Measurements from ENCODE around the gene SLC18B1. TPM values are rescaled to one million over a fixed set of nuclear protein-coding genes. Genes with fewer than 3 reads are reported as not detected.
"Not testable (repeated sequence)": the region's sequence is repeated elsewhere in the genome, so short reads cannot be mapped to it uniquely, and the experiment has no call there.

Gene SLC18B1
- polyA plus RNA-seq, 1 experiment, result 10.2 TPM

DNA sequence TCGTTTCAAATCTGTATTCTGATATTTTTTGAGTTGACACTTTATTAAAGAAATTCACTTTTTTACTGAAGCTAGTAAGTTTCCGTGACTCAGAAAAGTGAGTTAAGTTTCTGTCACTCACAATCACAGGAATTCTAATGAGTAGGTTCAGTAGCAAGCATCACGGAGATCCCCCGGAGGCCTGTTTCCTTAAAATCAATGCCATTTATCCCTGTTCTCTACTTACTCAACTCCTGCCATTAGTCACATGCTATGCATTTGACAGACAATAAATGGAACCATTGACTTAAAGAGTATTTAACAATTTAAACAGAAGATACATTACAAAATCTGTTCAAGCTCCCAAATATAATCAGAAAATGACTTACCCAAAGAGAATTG, 9.1 kb downstream of the SLC18B1 start:
- Histone ChIP-seq H3K9me3 (ENCODE audit: control insufficient read depth, insufficient read depth, low read length) (no peaks in the 10 kb centered on the region), H3K4me3 (ENCODE audit: low read depth, low read length) (no peak overlapping the region), H3K27me3 (ENCODE audit: control insufficient read depth, insufficient read depth, low read length) (no peaks in the 10 kb centered on the region), H3K27ac (ENCODE audit: low read depth, low read length) (no peak overlapping the region)
- no peak for DNase-seq (ENCODE audit: low read depth, low spot score)
- TF ChIP-seq, protein P1, sequence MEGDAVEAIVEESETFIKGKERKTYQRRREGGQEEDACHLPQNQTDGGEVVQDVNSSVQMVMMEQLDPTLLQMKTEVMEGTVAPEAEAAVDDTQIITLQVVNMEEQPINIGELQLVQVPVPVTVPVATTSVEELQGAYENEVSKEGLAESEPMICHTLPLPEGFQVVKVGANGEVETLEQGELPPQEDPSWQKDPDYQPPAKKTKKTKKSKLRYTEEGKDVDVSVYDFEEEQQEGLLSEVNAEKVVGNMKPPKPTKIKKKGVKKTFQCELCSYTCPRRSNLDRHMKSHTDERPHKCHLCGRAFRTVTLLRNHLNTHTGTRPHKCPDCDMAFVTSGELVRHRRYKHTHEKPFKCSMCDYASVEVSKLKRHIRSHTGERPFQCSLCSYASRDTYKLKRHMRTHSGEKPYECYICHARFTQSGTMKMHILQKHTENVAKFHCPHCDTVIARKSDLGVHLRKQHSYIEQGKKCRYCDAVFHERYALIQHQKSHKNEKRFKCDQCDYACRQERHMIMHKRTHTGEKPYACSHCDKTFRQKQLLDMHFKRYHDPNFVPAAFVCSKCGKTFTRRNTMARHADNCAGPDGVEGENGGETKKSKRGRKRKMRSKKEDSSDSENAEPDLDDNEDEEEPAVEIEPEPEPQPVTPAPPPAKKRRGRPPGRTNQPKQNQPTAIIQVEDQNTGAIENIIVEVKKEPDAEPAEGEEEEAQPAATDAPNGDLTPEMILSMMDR (IDR thresholded peaks at IDR 0.05; ENCODE audit: low read depth, low read length), result no peak
- ChIA-PET CTCF (interaction anchor here (0.7 to 2.0 kb wide), 3 partner anchors 9 to 13 kb away, joined by 3 to 7 read pairs (median 3); partner anchors contain the start of gene SLC18B1), POLR2A (interaction anchor here (0.7 kb wide), 1 partner anchor 819 kb away, joined by 5 read pairs; no protein-coding TSS in a partner anchor)

DNA sequence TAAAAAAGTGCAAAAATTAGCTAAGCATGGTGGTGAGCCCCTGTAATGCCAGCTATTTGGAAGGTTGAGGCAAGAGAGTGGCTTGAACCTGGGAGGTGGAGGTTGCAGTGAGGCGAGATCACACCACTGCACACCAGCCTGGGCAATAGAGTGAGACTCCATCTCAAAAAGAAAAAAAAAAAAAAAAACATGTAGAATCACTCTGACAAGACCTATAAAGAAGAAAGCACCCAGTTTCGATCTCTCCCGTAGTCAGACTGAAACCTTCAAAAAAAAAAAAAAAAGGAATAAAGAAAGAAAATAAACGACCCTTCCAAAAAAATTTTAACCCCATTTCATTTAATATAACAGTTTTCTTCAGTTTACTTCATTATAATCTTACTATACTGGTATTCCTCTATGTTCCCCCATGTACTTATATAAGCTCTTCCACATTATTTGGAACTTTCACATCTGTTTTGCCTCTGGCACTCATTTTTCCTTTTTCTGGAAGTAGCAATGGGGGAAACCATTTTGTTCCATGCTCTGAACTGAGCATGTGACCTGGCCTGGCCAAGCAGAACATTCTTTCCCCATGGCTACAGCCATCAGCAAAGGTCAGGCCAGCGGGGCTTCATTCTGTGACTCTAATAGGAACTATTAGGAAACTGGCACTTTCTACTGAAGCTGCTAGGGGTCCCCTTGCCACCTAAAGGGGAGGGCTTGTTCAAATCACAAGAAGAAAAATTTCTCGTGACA, 9.6 kb downstream of the SLC18B1 start:
- Histone ChIP-seq H3K4me3 (ENCODE audit: low read depth, low read length) (no peak overlapping the region), H3K9me3 (ENCODE audit: control insufficient read depth, insufficient read depth, low read length) (no peaks in the 10 kb centered on the region), H3K27ac (ENCODE audit: low read depth, low read length) (no peak overlapping the region), H3K27me3 (ENCODE audit: control insufficient read depth, insufficient read depth, low read length) (no peaks in the 10 kb centered on the region)
- TF ChIP-seq, protein P1 (IDR thresholded peaks at IDR 0.05; ENCODE audit: low read depth, low read length), result no peak
- CTCF ChIA-PET, result interaction anchor here (0.6 to 2.0 kb wide), 5 partner anchors 9 to 509 kb away, joined by 3 to 7 read pairs (median 4); partner anchors contain the start of gene SLC18B1
- DNase-seq (ENCODE audit: low read depth, low spot score), result no peak
- POLR2A ChIA-PET, result interaction anchor here (0.7 kb wide), 1 partner anchor 820 kb away, joined by 5 read pairs; no protein-coding TSS in a partner anchor

DNA sequence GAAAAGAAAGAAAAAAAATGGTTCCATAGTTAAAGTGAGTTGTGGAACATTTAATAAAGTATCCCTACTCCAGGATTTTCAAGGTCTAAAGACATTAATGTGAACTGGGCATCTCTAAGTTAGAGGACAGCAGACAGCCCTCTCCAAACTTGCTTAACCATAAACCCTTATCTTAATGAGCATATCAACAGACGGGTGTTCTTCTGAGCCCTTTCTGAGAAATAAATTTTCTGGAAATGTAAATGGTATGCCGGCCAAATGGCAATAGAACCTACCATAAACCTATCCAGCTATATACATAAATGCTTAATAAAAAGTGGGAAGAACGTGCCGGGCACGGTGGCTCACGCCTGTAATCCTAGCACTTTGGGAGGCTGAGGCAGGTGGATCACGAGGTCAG, 12.5 kb downstream of the SLC18B1 start:
- Histone ChIP-seq H3K27me3 (ENCODE audit: control insufficient read depth, insufficient read depth, low read length) (no peaks in the 10 kb centered on the region), H3K27ac (ENCODE audit: low read depth, low read length) (no peak overlapping the region), H3K4me3 (ENCODE audit: low read depth, low read length) (no peak overlapping the region), H3K9me3 (ENCODE audit: control insufficient read depth, insufficient read depth, low read length) (no peaks in the 10 kb centered on the region)
- TF ChIP-seq, protein P1 (IDR thresholded peaks at IDR 0.05; ENCODE audit: low read depth, low read length), result no peak
- ChIA-PET POLR2A (no interaction called here), CTCF (no interaction called here)
- no peak for DNase-seq (ENCODE audit: low read depth, low spot score)

DNA sequence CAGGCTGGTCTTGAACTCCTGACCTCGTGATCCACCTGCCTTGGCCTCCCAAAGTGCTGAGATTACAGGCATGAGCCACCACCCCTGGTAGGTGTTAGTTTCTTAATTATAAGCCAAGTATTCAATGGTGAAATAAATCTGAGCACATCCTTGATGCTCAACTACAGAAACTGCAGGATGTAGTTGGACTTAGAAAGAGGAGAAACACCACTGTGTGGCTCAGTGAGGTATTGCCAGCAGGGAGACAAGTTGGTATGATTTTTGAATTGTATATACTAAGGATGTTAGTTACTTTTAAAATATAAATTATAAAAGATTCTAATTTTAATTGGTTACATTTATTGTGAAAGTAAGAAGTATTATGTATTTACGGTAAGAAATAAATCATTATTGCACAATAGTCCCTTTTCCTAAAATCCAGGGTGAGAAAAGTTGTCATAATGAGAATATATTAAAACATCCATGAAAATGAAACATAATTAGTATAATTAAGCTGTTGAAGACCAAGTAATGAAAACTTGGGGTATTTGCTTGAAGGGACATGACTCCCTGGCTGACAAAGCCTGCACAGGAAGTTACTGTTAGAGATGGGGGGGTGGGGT, 17.6 kb downstream of the SLC18B1 start:
- ChIA-PET POLR2A (interaction anchor here (0.6 kb wide), 1 partner anchor 40 kb away, joined by 5 read pairs; no protein-coding TSS in a partner anchor), CTCF (interaction anchor here (0.6 to 7.9 kb wide), 14 partner anchors 10 to 953 kb away, joined by 3 to 133 read pairs (median 4); partner anchors contain the start of gene SLC18B1)
- no peaks in the 10 kb centered on the region for H3K27me3 ChIP-seq (ENCODE audit: control insufficient read depth, insufficient read depth, low read length)
- no peak for DNase-seq (ENCODE audit: low read depth, low spot score)
- TF ChIP-seq, protein P1 (IDR thresholded peaks at IDR 0.05; ENCODE audit: low read depth, low read length), result peak; percentile 73
- H3K9me3 ChIP-seq (ENCODE audit: control insufficient read depth, insufficient read depth, low read length), result no peaks in the 10 kb centered on the region
- no peak overlapping the region for H3K4me3 ChIP-seq (ENCODE audit: low read depth, low read length)
- H3K27ac ChIP-seq (ENCODE audit: low read depth, low read length), result no peak overlapping the region

DNA sequence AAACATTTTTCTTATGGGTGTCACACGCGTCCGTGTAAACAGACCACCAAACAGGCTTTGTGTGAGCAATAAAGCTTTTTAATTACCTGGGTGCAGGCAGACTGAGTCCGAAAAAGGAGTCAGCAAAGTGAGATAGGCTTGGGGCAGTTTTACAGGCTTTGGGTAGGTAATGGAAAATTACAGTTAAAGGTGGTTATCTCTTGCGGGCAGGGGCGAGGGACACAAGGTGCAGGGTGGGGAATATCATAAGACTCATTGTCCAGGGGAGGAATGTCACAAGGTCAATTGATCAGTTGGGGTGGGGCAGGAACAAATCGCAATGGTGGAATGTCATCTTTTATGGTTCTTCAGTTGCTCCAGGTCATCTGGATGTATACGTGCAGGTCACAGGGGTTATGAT, 20.6 kb downstream of the SLC18B1 start:
- CTCF ChIA-PET, result interaction anchor here (7.9 kb wide), 1 partner anchor 109 kb away, joined by 133 read pairs; no protein-coding TSS in a partner anchor
- H3K9me3 ChIP-seq (ENCODE audit: control insufficient read depth, insufficient read depth, low read length); H3K4me3 ChIP-seq (ENCODE audit: low read depth, low read length); H3K27me3 ChIP-seq (ENCODE audit: control insufficient read depth, insufficient read depth, low read length); POLR2A ChIA-PET; DNase-seq (ENCODE audit: low read depth, low spot score); H3K27ac ChIP-seq (ENCODE audit: low read depth, low read length): not testable (repeated sequence)
